Thoracic aorta (tissue), 2 donors: ENCODE measurements around the gene PDE10A. TPM values are rescaled to one million over a fixed set of nuclear protein-coding genes. Genes with fewer than 3 reads are reported as not detected.

ENCODE experiments used
- ATAC-seq: fragments of 150-250 bp; one replicate; pipeline ENCODE4 v1.8.0; 2017; ENCODE audit warnings: low read depth; ENCODE audit not compliant: insufficient number of reproducible peaks, low FRiP score
- DNase-seq: peaks from one replicate; pipeline ENCODE4 v3.0.0-alpha.2; 2020; ENCODE audit warnings: low spot score
- H3K27ac ChIP-seq, 2 donors: fragments of 200-600 bp; sonication (generic); 1 replicate in 1 of 2; 2 replicates in 1 of 2; pipeline ENCODE4 v1.5.1; 2016; ENCODE audit warnings: mild to moderate bottlenecking in 2 of 2, moderate library complexity in 2 of 2
- H3K27me3 ChIP-seq: fragments of 200-600 bp; sonication (generic); replicated peaks from 2 replicates; pipeline ENCODE4 v1.6.0; 2016; ENCODE audit warnings: mild to moderate bottlenecking; ENCODE audit not compliant: insufficient read depth
- H3K36me3 ChIP-seq: fragments of 200-600 bp; sonication (generic); one replicate; pipeline ENCODE4 v1.5.1; 2016
- H3K4me1 ChIP-seq, 2 donors: fragments of 200-600 bp; sonication (generic); 1 replicate in 1 of 2; 2 replicates in 1 of 2; pipeline versions ENCODE4 v1.5.1 to v1.6.0; 2016; ENCODE audit warnings: low read depth in 2 of 2, mild to moderate bottlenecking in 1 of 2; ENCODE audit not compliant: control insufficient read depth in 1 of 2
- H3K4me3 ChIP-seq: fragments of 200-600 bp; sonication (generic); 2 replicates; pipeline ENCODE4 v1.5.1; 2016; ENCODE audit warnings: mild to moderate bottlenecking
- H3K9me3 ChIP-seq: fragments of 200-600 bp; sonication (generic); 2 replicates; pipeline ENCODE4 v1.5.1; 2016
- CTCF ChIP-seq: fragments of 200-600 bp; sonication (generic); IDR thresholded peaks from one replicate; pipeline ENCODE4 v1.5.1; 2019; ENCODE audit warnings: antibody characterized with exemption
- total RNA-seq, 2 donors: library from RNA; depleted of rRNA; stranded (reverse); fragments of >200 nt; gene quantifications; one replicate each; pipeline versions ENCODE4 v1.1.0 to v1.2.3, GENCODE V29; 2016

The PDE10A gene
- total RNA-seq, 2 donors from 2014 or later: 7.0 to 20.8 TPM

- H3K4me3 ChIP-seq: no peak overlapping the region
- ATAC-seq (no peak), DNase-seq (no peak)
- no peaks in the 10 kb centered on the region for H3K36me3 ChIP-seq
- H3K27me3 ChIP-seq: no peaks in the 10 kb centered on the region
- no peak for TF ChIP-seq CTCF
- no peaks in the 10 kb centered on the region for H3K9me3 ChIP-seq
- H3K4me1 ChIP-seq: no peaks in the 10 kb centered on the region
- no peak overlapping the region for H3K27ac ChIP-seq
Measured at GRCh38 chr6:165654144-165654543, 8.9 kb downstream of the PDE10A start.

DNA sequence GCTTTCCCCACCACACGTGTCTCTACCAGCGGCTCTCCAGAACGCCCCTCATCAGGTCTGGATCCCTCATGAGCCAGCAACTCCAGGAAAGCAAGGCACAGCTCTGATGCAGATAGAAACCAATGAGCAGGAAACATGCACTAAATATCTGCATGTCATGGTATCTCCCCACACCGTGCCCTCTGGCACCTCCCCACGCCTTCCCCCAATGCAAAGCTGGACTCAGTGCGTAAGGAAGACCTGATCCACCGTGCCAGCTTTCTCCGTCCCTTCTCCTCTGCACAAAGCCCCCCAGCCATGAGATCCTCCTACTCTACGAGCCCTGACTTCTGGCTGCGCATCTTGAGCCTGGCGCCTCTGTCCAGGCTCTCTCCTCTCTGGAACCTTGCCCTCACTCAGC lies 9.4 kb downstream of the PDE10A start:
- H3K27ac ChIP-seq: no peak overlapping the region
- H3K9me3 ChIP-seq: no peaks in the 10 kb centered on the region
- H3K27me3 ChIP-seq: no peaks in the 10 kb centered on the region
- no peaks in the 10 kb centered on the region for H3K4me1 ChIP-seq
- no peak for DNase-seq
- H3K4me3 ChIP-seq: no peak overlapping the region
- no peaks in the 10 kb centered on the region for H3K36me3 ChIP-seq
- TF ChIP-seq CTCF: no peak
- no peak for ATAC-seq

DNA sequence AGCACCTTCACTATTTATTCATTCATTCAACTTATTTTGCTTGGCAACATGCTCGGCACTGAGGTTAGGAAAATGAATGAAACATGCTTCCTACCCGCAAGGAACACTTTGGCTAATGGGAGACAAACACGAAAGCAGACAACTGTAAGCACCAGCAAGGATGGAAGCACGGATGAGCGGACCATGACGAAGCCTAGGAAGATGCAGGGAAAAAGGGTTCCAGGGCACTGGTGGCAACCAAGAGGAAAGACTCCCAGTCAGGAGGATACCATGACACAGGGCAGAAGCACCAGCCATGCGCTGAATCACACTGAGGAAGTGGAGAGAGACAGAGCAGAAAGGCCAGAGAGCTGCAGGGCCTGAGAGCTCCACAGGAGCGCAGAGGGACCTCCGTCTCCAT lies 9.8 kb downstream of the PDE10A start:
- H3K4me3 ChIP-seq: no peak overlapping the region
- no peak for TF ChIP-seq CTCF
- H3K4me1 ChIP-seq: no peaks in the 10 kb centered on the region
- H3K27ac ChIP-seq: no peak overlapping the region
- no peaks in the 10 kb centered on the region for H3K36me3 ChIP-seq
- no peaks in the 10 kb centered on the region for H3K9me3 ChIP-seq
- no peak for ATAC-seq
- no peak for DNase-seq
- H3K27me3 ChIP-seq: no peaks in the 10 kb centered on the region

DNA sequence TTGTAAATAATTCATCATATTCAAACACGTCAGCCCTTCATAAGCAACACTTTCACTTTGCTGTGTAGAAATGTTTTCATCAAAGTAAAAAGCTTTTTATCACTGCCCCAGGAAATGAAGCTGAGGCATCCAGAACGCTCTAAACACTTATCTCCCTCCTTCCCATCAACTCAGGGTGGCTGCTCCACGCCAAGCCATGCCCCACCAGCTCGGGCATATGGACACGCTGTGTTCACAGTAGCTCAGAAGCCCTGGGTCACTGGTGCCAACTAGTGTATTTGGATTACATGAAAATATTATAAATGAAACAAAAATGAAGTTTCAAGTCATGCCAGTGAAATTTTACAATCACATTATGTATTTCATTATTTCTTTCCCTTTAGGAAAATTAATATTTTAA lies 10.3 kb downstream of the PDE10A start:
- no peak overlapping the region for H3K27ac ChIP-seq
- H3K4me3 ChIP-seq: no peak overlapping the region
- DNase-seq (no peak), ATAC-seq (no peak)
- H3K9me3 ChIP-seq: no peaks in the 10 kb centered on the region
- H3K4me1 ChIP-seq: no peaks in the 10 kb centered on the region
- no peaks in the 10 kb centered on the region for H3K36me3 ChIP-seq
- H3K27me3 ChIP-seq: no peaks in the 10 kb centered on the region
- TF ChIP-seq CTCF: no peak

- Histone ChIP-seq H3K27me3 (no peaks in the 10 kb centered on the region), H3K9me3 (no peaks in the 10 kb centered on the region), H3K36me3 (no peaks in the 10 kb centered on the region), H3K27ac (no peak overlapping the region), H3K4me1 (no peaks in the 10 kb centered on the region), H3K4me3 (no peak overlapping the region)
- no peak for DNase-seq
- TF ChIP-seq CTCF: no peak
- ATAC-seq: no peak
Measured at GRCh38 chr6:165649166-165650137, 13.6 kb downstream of the PDE10A start.
